GM21619 (cell line): ENCODE results near the gene WDR83.
"Not testable (repeated sequence)": the region's sequence is repeated elsewhere in the genome, so short reads cannot be mapped to it uniquely, and the experiment has no call there.

Experiments
- ATAC-seq: cut with Tn5 transposase; IDR thresholded peaks from one replicate; pipeline ENCODE4 v1.9.1; 2021; ENCODE audit not compliant: unreplicated experiment

Gene WDR83

DNA sequence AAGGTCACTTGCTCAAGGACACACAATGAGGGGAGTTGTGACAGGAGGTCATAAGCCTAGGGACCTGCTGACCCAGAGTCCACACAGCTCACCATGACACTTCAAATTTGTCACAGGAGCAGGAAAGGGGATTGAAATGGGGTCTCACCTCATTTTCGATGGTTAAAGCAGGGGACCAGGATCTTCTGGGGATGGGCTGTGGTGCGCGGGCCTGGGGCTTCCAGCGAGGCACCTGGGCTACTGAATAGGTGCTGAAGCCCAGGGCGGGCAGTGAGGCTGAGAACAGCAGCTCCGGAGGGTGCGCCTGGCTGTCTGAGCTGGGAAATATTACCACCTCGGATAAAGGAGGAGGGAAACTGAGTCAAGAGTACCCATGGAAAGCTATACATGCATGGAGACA lies 11.1 kb upstream of the WDR83 start:
- no peak for ATAC-seq

DNA sequence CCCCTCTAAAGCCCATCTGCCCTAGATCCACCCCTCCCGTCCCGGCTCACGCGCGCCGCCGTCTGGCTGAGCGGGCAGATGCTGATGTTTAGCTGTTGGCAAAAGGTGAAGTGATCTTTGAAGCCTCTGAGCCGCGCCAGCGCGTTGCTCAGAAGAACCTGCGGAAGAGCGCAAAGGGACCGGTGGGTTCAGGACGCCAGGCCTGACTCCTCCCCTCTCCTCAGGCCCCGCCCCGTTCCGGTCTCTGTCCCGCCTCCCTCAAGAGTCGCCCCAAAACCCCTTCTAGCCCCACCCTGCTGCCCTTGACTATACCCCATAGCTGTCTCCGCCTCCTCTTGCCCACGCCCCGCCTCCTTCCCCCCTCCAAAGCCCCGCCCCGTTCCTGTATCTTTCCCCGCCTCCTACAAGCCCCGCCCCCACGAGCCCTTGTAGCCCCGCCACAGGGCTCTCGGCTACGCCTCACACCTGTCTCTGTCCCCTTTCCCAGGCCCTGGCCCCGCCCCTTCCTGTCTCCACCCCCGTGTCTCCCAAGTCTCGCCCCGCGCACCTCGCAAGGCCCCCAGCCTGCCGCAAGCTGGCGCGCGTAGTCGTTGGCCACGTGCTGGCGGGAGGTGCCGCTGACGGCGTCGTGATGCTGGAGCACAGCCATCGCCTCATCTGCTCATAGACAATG lies 9.6 kb upstream of the WDR83 start:
- ATAC-seq, result no peak

DNA sequence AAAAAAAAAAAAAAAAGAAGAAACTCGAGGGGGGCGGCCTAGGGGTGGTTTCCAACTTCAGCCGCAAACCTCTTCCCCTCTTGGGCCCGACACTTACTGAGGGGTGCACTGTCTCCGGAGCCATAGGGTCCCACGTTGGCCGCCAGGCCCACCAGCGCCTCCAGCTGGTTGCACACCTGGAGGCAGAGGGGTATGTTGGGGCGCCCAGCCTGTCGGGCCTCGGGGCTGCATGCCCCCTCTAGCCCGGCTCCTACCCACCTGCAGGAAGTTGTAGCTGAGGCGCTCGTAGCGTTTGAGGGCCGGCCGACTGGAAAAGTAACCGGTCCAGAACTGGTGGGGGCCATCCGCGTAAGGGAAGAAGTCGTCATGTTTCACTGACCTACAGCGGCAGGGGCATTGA lies 8.6 kb upstream of the WDR83 start:
- no peak for ATAC-seq

- ATAC-seq, result no peak
Measured at GRCh38 chr19:12660980-12661379, 5.6 kb upstream of the WDR83 start.

DNA sequence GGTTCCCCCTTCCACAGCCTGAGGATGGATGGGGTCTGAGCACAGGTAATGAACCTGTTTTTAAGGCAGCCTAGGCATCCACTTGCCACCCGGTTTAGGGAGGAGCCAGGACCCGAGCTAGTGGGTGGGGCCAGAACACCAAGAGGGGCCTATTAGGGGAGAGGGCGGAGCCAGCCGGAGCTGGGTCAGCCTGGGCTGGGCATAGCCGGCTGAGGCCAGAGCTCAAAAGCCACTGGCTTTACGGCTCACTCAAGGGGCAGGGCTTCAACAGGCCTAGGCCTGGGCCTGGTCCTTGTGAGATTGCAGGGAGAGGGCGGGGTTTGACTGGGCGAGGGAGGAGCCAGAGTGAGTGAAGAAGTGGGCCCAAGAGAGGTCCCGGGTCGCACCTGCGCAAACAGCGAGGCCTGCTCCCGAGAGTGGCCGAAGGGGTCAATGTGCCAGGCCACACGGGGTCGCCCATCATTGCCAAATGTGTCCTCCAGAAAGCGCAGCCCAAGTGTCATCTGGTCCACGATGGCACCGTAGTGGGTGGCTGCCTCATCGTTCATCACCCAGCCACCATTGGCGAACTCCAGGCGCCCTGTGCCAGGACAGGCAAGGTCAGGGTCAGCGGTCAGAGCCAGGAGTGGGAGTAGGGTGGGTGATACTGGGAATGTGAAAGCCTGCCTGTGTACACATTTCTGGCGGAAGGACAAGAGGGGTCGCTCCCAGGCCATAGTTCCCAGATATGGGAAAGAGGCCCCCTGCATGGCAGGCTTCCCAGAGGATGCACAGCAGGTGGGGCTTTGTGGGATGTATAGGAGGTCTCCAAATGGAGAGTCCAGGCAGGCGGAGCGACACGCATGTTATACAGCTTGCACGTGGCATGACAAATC lies 2.0 kb upstream of the WDR83 start:
- ATAC-seq, result no peak

- no peak for ATAC-seq
Measured at GRCh38 chr19:12665281-12665573, 1.4 kb upstream of the WDR83 start.

DNA sequence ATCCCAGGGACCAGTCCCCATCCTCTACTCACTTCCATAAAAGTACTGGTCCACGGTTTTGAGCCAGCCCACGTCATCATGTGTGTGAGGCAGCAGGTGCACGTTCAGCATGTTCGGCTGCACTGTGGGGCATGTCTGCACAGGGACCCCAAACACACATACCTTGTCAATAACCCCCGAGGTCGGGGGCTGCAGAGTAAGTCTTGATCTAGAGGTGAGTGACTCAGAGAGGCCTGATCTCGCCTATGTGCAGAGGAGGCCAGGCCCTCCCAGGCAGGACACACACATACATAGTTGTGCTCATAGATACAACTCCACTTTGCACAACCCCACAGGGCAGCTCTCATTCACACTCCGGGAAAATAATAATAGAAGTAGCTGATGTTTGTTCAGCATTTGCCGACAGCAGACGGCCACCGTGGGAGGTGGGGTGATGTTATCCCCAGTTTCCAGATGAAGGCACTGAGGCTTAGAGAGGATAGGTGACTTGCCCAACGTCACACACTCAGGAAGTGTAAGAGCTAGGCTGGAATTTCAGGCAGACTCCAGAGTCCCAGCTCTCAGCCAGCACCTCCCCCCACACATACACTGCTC lies 839 bp upstream of the WDR83 start:
- ATAC-seq, result no peak

GRCh38 chr19:12667731-12668302 lies 1.2 kb downstream of the WDR83 start:
- no peak for ATAC-seq

GRCh38 chr19:12668346-12668745 lies 1.7 kb downstream of the WDR83 start:
- no peak for ATAC-seq

DNA sequence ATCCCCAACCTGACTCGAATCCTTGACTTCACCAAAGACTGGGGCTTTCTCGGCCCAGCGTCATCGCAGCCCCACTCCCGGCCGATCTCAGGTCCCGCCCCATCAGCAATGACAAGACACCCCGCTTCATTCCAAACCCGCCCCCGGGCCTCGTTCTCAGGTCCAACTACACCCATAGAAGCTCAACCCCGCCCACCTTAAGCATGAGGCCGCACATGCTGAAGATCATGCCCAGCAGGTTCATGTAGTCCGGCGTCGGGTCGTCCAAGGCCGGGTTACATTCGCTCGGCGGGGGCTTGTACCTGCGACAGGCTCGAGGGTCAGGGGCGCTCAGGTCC lies 2.3 kb downstream of the WDR83 start:
- no peak for ATAC-seq

GRCh38 chr19:12669270-12670158 lies 2.9 kb downstream of the WDR83 start:
- no peak for ATAC-seq

- no peak for ATAC-seq
Measured at GRCh38 chr19:12670159-12670928, 3.7 kb downstream of the WDR83 start.

- no peak for ATAC-seq
Measured at GRCh38 chr19:12672744-12673143, 6.1 kb downstream of the WDR83 start.

DNA sequence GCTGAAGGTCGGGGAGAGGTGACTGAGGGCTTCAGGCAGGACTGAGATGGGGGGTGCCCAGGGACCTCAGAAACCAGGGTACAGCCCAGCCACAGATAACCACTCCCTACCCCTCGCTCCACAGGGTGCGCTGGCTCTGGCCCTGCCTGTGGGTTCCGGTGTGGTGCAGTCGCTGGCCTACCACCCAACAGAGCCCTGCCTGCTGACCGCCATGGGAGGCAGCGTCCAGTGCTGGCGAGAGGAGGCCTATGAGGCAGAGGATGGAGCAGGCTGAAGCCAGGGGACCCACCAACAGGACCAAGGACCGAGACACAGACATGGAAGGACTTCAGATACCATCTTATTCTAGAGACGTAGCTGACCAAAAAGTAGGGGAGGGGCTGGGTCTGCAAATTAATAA lies 8.8 kb downstream of the WDR83 start:
- no peak for ATAC-seq

- no peak for ATAC-seq
Measured at GRCh38 chr19:12675940-12676339, 9.3 kb downstream of the WDR83 start.

DNA sequence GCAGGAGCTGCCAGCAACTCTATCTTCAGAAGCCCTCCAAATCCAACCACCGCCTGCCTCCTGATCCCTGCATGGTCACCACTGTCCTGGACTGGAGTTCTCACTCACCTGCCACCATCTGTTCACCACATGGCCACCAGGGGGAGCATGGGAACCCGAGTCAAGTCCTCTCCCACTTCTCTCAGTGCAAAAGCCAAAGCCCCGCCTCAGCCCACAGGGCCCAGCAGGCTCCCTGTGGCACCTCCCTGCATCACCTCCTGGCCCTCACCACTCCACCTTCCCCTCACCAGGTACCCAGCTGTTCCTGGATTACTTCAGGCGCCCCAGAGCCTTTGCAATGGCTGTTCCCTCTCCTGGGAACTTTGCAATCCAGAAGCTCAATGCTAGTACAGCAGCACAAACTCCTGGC lies 9.8 kb downstream of the WDR83 start:
- no peak for ATAC-seq

DNA sequence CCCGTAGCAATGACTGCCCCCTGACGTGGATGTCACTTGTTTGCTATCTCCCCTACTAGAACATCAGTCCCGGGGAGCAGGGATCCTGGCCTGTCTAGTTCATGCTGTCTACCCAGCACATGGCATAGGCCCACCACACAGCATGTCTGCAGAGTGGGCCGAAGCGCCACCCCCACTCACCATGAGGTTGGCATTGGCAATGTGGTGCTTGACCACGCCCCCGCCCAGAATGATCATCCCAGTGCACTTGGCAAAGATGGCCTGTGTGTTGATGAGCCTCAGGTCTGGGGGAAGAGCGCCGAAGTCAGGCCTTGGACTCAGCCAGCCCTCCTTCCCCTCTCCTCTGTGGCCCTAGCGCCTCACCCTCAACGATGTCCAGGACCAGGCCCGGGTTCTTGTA lies 10.3 kb downstream of the WDR83 start:
- no peak for ATAC-seq

DNA sequence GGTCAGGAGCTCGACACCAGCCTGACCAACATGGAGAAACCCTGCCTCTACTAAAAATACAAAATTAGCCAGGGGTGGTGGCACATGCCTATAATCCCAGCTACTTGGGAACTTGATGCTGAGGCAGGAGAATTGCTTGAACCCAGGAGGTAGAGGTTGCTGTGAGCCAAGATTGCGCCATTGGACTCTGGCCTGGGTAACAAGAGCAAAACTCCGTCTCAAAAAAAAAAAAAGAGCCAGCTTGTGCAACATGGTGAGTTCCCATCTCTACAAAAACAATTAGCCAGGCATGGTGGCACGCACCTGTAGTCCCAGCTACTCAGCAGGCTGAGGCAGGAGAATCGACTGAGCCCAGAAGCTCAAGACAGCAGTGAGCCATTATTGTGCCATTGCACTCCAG lies 11.4 kb downstream of the WDR83 start:
- not testable (repeated sequence) for ATAC-seq

DNA sequence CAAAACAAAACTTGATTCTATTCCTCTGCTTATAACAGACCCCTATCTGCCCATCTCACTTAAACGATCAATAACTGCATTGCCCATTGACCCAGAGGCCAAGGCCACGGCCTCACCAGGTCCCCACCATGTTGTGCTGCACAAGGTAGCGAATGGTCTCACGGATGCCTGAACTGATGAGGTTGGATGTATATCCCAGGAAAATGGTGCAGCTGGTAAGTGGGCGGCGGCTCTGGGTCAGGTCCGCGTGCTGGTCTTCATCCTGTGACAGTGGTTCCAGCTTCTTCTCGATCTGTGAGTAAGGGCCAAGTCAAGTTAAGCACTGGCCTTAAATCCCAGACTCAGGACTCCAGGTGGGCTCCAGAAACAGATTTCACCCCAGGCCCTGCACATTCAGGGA lies 13.4 kb downstream of the WDR83 start:
- no peak for ATAC-seq
